HepG2 (cell line): Measurements from ENCODE around the gene EFNA2. TPM values are rescaled to one million over a fixed set of nuclear protein-coding genes. Genes with fewer than 3 reads are reported as not detected.

ENCODE experiments used
- CREBL2 ChIP-seq: sonication (generic); formaldehyde crosslinking; IDR thresholded peaks from 2 replicates; pipeline ENCODE4 v1.8.1; 2023; ENCODE audit warnings: missing genetic modification reagents, mild to moderate bottlenecking, borderline replicate concordance
- GABPA ChIP-seq, 2 experiments: IDR thresholded peaks; 2 replicates each; pipeline ENCODE4 v1.6.1; 2011 to 2016; ENCODE audit warnings: low read depth in 2 of 2, low read length in 1 of 2, missing biosample characterization in 1 of 2, missing genetic modification characterization in 1 of 2
- GPBP1L1 ChIP-seq: sonication (generic); formaldehyde crosslinking; IDR thresholded peaks from 2 replicates; pipeline ENCODE4 v1.5.0; 2020; ENCODE audit warnings: mild to moderate bottlenecking, missing genetic modification reagents
- HOXD1 ChIP-seq: sonication (generic); formaldehyde crosslinking; IDR thresholded peaks from 2 replicates; pipeline ENCODE4 v1.5.0; 2020; ENCODE audit warnings: missing genetic modification reagents
- ISL2 ChIP-seq: sonication (generic); formaldehyde crosslinking; IDR thresholded peaks from 2 replicates; pipeline ENCODE4 v1.5.0; 2020; ENCODE audit warnings: missing genetic modification reagents
- KAT8 ChIP-seq: IDR thresholded peaks from 2 replicates; pipeline ENCODE4 v1.6.1; 2016; ENCODE audit warnings: missing genetic modification reagents, missing compliant biosample characterization
- MEIS2 ChIP-seq: sonication (generic); formaldehyde crosslinking; IDR thresholded peaks from 2 replicates; pipeline ENCODE4 v1.9.0; 2021; ENCODE audit warnings: mild to moderate bottlenecking, missing genetic modification reagents
- NCOA5 ChIP-seq: sonication (generic); formaldehyde crosslinking; IDR thresholded peaks from 2 replicates; pipeline ENCODE4 v1.4.0; 2020; ENCODE audit warnings: missing genetic modification reagents
- PATZ1 ChIP-seq: sonication (generic); formaldehyde crosslinking; IDR thresholded peaks from 2 replicates; pipeline ENCODE4 v1.4.0; 2020; ENCODE audit warnings: missing genetic modification reagents
- RXRA ChIP-seq: sonication (generic); formaldehyde crosslinking; IDR thresholded peaks from 2 replicates; pipeline ENCODE4 v1.5.1; 2020; ENCODE audit warnings: missing genetic modification reagents
- SIX4 ChIP-seq: sonication (generic); formaldehyde crosslinking; IDR thresholded peaks from 2 replicates; pipeline ENCODE4 v1.4.0; 2020; ENCODE audit warnings: missing genetic modification reagents
- SMARCE1 ChIP-seq: fragments of 450-650 bp; IDR thresholded peaks from 2 replicates; pipeline ENCODE4 v1.6.1; 2017; ENCODE audit warnings: borderline replicate concordance
- SP1 ChIP-seq, 2 experiments: fragments of 450-650 bp in 1 of 2; sonication (generic) in 1 of 2; formaldehyde crosslinking in 1 of 2; IDR thresholded peaks; 2 replicates each; pipeline versions ENCODE4 v1.4.0 to v1.6.1; 2016 to 2020; ENCODE audit warnings: missing genetic modification reagents in 1 of 2
- SSRP1 ChIP-seq: IDR thresholded peaks from 2 replicates; pipeline ENCODE4 v1.6.1; 2016; ENCODE audit warnings: control low read depth
- ZBTB3 ChIP-seq: sonication (generic); formaldehyde crosslinking; IDR thresholded peaks from 2 replicates; pipeline ENCODE4 v1.4.0; 2020; ENCODE audit warnings: low read depth, mild to moderate bottlenecking, moderate library complexity, missing genetic modification reagents, borderline replicate concordance
- ZBTB44 ChIP-seq: sonication (generic); formaldehyde crosslinking; IDR thresholded peaks from 2 replicates; pipeline ENCODE4 v1.4.0; 2020; ENCODE audit warnings: missing genetic modification reagents
- ZNF580 ChIP-seq: IDR thresholded peaks from 2 replicates; pipeline ENCODE4 v1.6.1; 2016; ENCODE audit warnings: low read depth, borderline replicate concordance
- ZNF687 ChIP-seq: sonication (generic); formaldehyde crosslinking; IDR thresholded peaks from 2 replicates; pipeline ENCODE4 v1.5.1; 2020; ENCODE audit warnings: mild to moderate bottlenecking, missing genetic modification reagents, moderate library complexity
- ZNF781 ChIP-seq: sonication (generic); formaldehyde crosslinking; IDR thresholded peaks from 2 replicates; pipeline ENCODE4 v1.5.1; 2020; ENCODE audit warnings: borderline replicate concordance, mild to moderate bottlenecking, missing genetic modification reagents; ENCODE audit errors: not compliant biosample characterization
- polyA plus RNA-seq, 8 experiments: library from polyadenylated mRNA; depleted of rRNA in 3 of 8; stranded (reverse) in 7 of 8; unstranded in 1 of 8; fragments of >200 nt; fragmentation: Illumina TruSeq in 4 of 8; extraction: Trizol in 4 of 8; gene quantifications; 2 replicates each; pipeline versions ENCODE4 v1.2.1 to v1.2.3, GENCODE V29; 2011 to 2016; ENCODE audit warnings: low read depth in 4 of 8, missing spikeins in 1 of 8, mixed read lengths in 1 of 8; ENCODE audit not compliant: insufficient read depth in 1 of 8
- total RNA-seq, 5 experiments: library from RNA; depleted of rRNA; stranded (reverse); fragments of >200 nt; fragmentation: Illumina TruSeq; extraction: Trizol; gene quantifications; 2 replicates each; pipeline ENCODE4 v1.2.3, GENCODE V29; 2016; ENCODE audit warnings: low read depth in 1 of 5

The EFNA2 gene
- total and polyA plus RNA-seq, 2 of the 13 experiments (the other 11 are each of a cell fraction or from before 2014, with no cell fraction given) = 6.0 to 9.9 TPM

GRCh38 chr19:1245494-1246264, 40.0 kb upstream of the EFNA2 start (continued):
- peak; percentile 69 for TF ChIP-seq ZNF687 (CRISPR knock-in tag)
- no peak for TF ChIP-seq ISL2 (CRISPR knock-in tag)
- peak; percentile 34; the same call in 1 of the 2 replicates for TF ChIP-seq MEIS2
- TF ChIP-seq GABPA (IDR thresholded peaks at IDR 0.05; ENCODE audit: low read depth, low read length) = no peak
- no peak for TF ChIP-seq GABPA (CRISPR knock-in tag; IDR thresholded peaks at IDR 0.05; ENCODE audit: low read depth)
- TF ChIP-seq SIX4 = peak; percentile 63; the same call in 1 of the 2 replicates
- no peak for TF ChIP-seq SSRP1 (CRISPR knock-in tag)
- 0 out of 2 replicates have a peak, but pooled peaks have one; percentile 7 for TF ChIP-seq ZNF580 (CRISPR knock-in tag)
- no peak for TF ChIP-seq ZBTB3 (CRISPR knock-in tag)
- 0 out of 2 replicates have a peak, but pooled peaks have one; percentile 18 for TF ChIP-seq KAT8
- peak; percentile 96 for TF ChIP-seq PATZ1
- no peak for TF ChIP-seq SP1 (IDR thresholded peaks at IDR 0.05)
- peak; percentile 37; the same call in 1 of the 2 replicates for TF ChIP-seq SP1 (CRISPR knock-in tag; IDR thresholded peaks at IDR 0.05)
- TF ChIP-seq GPBP1L1 (CRISPR knock-in tag) = no peak
- TF ChIP-seq SMARCE1 = no peak
- no peak for TF ChIP-seq CREBL2 (CRISPR knock-in tag)
- 0 out of 2 replicates have a peak, but pooled peaks have one; percentile 4 for TF ChIP-seq HOXD1
- TF ChIP-seq NCOA5 (CRISPR knock-in tag) = no peak
- TF ChIP-seq ZBTB44 (CRISPR knock-in tag) = no peak
- no peak for TF ChIP-seq ZNF781 (CRISPR knock-in tag)
- peak; percentile 56 for TF ChIP-seq RXRA (CRISPR knock-in tag)
